Measurements from ENCODE around the gene NGRN.

DNA sequence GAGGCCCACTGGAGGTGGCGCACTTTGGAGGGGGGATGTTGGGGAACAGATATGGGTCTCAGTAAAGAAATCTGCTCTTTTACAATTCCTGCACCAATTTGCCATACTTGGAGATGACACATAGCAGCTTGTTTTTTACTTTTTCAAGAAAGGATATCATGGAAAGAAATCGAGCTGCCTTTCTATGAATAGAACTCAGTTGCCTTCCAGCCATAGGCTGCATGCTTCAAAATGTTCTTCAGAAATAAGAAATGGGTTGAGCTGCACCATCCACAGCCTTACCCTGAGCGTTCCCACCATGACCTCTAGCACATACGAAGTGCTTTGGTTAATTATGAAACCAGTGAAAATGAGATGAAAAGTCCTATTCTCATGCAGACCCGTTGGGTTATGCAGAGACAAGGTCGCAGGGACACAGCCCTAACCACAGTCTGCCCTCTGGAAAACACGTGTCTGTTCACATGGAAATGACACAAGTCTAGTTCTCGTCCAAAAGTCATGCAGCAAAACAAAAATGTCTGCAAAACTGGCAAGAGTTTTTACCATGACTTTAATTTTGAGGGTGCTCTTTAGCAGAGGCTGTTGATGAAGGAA, 36.3 kb downstream of the NGRN start:
- TF ChIP-seq EZH2 (IDR thresholded peaks at IDR 0.05; ENCODE audit: borderline replicate concordance, low read depth, low read length, poor library complexity, severe bottlenecking), result no peak
- TF ChIP-seq CTCF (conservative IDR thresholded peaks at IDR 0.05; ENCODE audit: low read depth, low read length), result no peak

All from A673 (cell line).